A549 (cell line): Measurements from ENCODE around the gene ULK4. TPM values are rescaled to one million over a fixed set of nuclear protein-coding genes. Genes with fewer than 3 reads are reported as not detected.

Experiments
- ATAC-seq, 2 experiments: fragments of 200-7000 bp in 1 of 2; fragments of >200 bp in 1 of 2; cut with Nextera tagmentation in 1 of 2; cut with Tn5 transposase in 1 of 2; 3 replicates each; pipeline versions ENCODE4 v1.8.0 to v1.9.1; 2018 to 2020; ENCODE audit warnings: mild to moderate bottlenecking in 1 of 2, moderate library complexity in 1 of 2
- CTCF ChIA-PET: fragments of 300-600 bp; sonication (Branson Sonifier 250); formaldehyde crosslinking; extraction: SDS; loops from one replicate; lab custom pipeline; 2021; ENCODE audit warnings: antibody characterized with exemption, inconsistent platforms; lab: Yijun Ruan, JAX
- POLR2A ChIA-PET: fragments of 350-600 bp; formaldehyde crosslinking; extraction: SDS; loops from one replicate; lab custom pipeline; 2021; ENCODE audit warnings: antibody characterized with exemption, inconsistent platforms; lab: Yijun Ruan, JAX
- DNase-seq, 2 experiments: peaks; one replicate each; pipeline versions ENCODE4 v3.0.0 to v3.0.0-alpha.2; 2011 to 2016; ENCODE audit warnings: low read depth in 1 of 2, low spot score in 1 of 2
- FAIRE-seq: peaks from 2 replicates; lab custom pipeline; 2011; peaks lifted over from hg19 to GRCh38; lab: Jason Lieb, UNC
- H3K27ac ChIP-seq, 2 experiments: fragments of >200 bp; sonication (Bioruptor Twin); formaldehyde crosslinking; 3 replicates each; pipeline ENCODE4 v1.5.1; 2016 to 2017
- H3K4me1 ChIP-seq: fragments of >200 bp; sonication (Bioruptor Twin); formaldehyde crosslinking; 3 replicates; pipeline ENCODE4 v1.6.1; 2016
- H3K4me2 ChIP-seq: fragments of >200 bp; sonication (Bioruptor Twin); formaldehyde crosslinking; 3 replicates; pipeline ENCODE4 v1.6.1; 2016
- H3K4me3 ChIP-seq: fragments of >200 bp; sonication (Bioruptor Twin); formaldehyde crosslinking; 3 replicates; pipeline ENCODE4 v1.5.1; 2016
- H3K9me3 ChIP-seq: fragments of >200 bp; sonication (Bioruptor Twin); formaldehyde crosslinking; 3 replicates; pipeline ENCODE4 v1.6.1; 2016
- CBX2 ChIP-seq: fragments of 200-600 bp; sonication (generic); IDR thresholded peaks from 2 replicates; pipeline ENCODE4 v1.6.1; 2016; ENCODE audit warnings: low read depth, mild to moderate bottlenecking, borderline replicate concordance
- CHD2 ChIP-seq: fragments of 150-350 bp; IDR thresholded peaks from 2 replicates; pipeline ENCODE4 v1.6.1; 2014; ENCODE audit warnings: low read length; ENCODE audit not compliant: partially characterized antibody
- CHD4 ChIP-seq: fragments of 200-600 bp; sonication (generic); IDR thresholded peaks from 2 replicates; pipeline ENCODE4 v1.6.1; 2016; ENCODE audit warnings: antibody characterized with exemption, mild to moderate bottlenecking, borderline replicate concordance
- EHF ChIP-seq: fragments of 250-450 bp; sonication (Bioruptor Pico); IDR thresholded peaks from 2 replicates; pipeline ENCODE4 v1.5.0; 2020; ENCODE audit warnings: mild to moderate bottlenecking
- EHMT2 ChIP-seq: fragments of 200-600 bp; sonication (generic); IDR thresholded peaks from 2 replicates; pipeline ENCODE4 v1.6.1; 2016; ENCODE audit warnings: antibody characterized with exemption, low read depth, mild to moderate bottlenecking, moderate library complexity
- FOSL2 ChIP-seq, 2 experiments: fragments of 450-650 bp in 1 of 2; fragments of >200 bp in 1 of 2; sonication (Bioruptor Twin) in 1 of 2; formaldehyde crosslinking; IDR thresholded peaks; 2 replicates each; pipeline versions ENCODE4 v1.5.0 to v1.6.1; 2016 to 2020; ENCODE audit warnings: mild to moderate bottlenecking in 1 of 2, moderate library complexity in 1 of 2
- FOXS1 ChIP-seq: fragments of 250-450 bp; sonication (Bioruptor Pico); IDR thresholded peaks from 2 replicates; pipeline ENCODE4 v1.5.0; 2020; ENCODE audit warnings: mild to moderate bottlenecking, moderate library complexity
- GATA3 ChIP-seq: IDR thresholded peaks from 2 replicates; pipeline ENCODE4 v1.6.1; 2012; ENCODE audit warnings: borderline replicate concordance
- HEYL ChIP-seq: fragments of 250-450 bp; sonication (Bioruptor Pico); IDR thresholded peaks from 2 replicates; pipeline ENCODE4 v1.8.0; 2021; ENCODE audit warnings: mild to moderate bottlenecking, moderate library complexity
- HOXB13 ChIP-seq: fragments of 250-450 bp; sonication (Bioruptor Pico); IDR thresholded peaks from 2 replicates; pipeline ENCODE4 v1.5.0; 2020; ENCODE audit warnings: low read depth, mild to moderate bottlenecking, moderate library complexity
- HOXB5 ChIP-seq: fragments of 250-450 bp; sonication (Bioruptor Pico); IDR thresholded peaks from 2 replicates; pipeline ENCODE4 v1.5.0; 2020; ENCODE audit warnings: mild to moderate bottlenecking, moderate library complexity
- JUNB ChIP-seq: fragments of >200 bp; sonication (Bioruptor Twin); formaldehyde crosslinking; IDR thresholded peaks from 2 replicates; pipeline ENCODE4 v1.6.1; 2016
- KDM1A ChIP-seq: fragments of 200-600 bp; sonication (generic); IDR thresholded peaks from 2 replicates; pipeline ENCODE4 v1.6.1; 2016; ENCODE audit warnings: low read depth, mild to moderate bottlenecking
- MYC ChIP-seq: IDR thresholded peaks from 2 replicates; pipeline ENCODE4 v1.6.1; 2012; ENCODE audit warnings: mild to moderate bottlenecking, inconsistent platforms, low read length, improper control_type of control experiment, borderline replicate concordance
- NFE2L2 ChIP-seq: fragments of 150-350 bp; conservative IDR thresholded peaks from 2 replicates; pipeline ENCODE4 v1.6.1; 2014; ENCODE audit warnings: low read length
- NPAS2 ChIP-seq: fragments of 250-450 bp; sonication (Bioruptor Pico); IDR thresholded peaks from 2 replicates; pipeline ENCODE4 v1.8.0; 2022; ENCODE audit warnings: mild to moderate bottlenecking, moderate library complexity, borderline replicate concordance
- NR3C1 ChIP-seq: fragments of >200 bp; sonication (Bioruptor Twin); formaldehyde crosslinking; IDR thresholded peaks from 3 replicates; pipeline ENCODE4 v1.6.1; 2017
- PHF8 ChIP-seq: fragments of 200-600 bp; sonication (generic); IDR thresholded peaks from 2 replicates; pipeline ENCODE4 v1.6.1; 2016; ENCODE audit warnings: low read depth, mild to moderate bottlenecking, antibody characterized with exemption, moderate library complexity, borderline replicate concordance
- POLR2A ChIP-seq: IDR thresholded peaks from 2 replicates; pipeline ENCODE4 v1.6.1; 2012; ENCODE audit warnings: mild to moderate bottlenecking, low read length
- POLR2AphosphoS2 ChIP-seq: conservative IDR thresholded peaks from 2 replicates; pipeline ENCODE4 v1.6.1; 2012; ENCODE audit warnings: low read length, improper control_type of control experiment, inconsistent platforms
- RAD21 ChIP-seq, 2 experiments: fragments of >200 bp in 1 of 2; sonication (Bioruptor Twin) in 1 of 2; formaldehyde crosslinking in 1 of 2; IDR thresholded peaks in 1 of 2; conservative IDR thresholded peaks in 1 of 2; 2 replicates in 1 of 2; 3 replicates in 1 of 2; pipeline ENCODE4 v1.6.1; 2012 to 2018; ENCODE audit warnings: inconsistent platforms in 1 of 2
- RARB ChIP-seq: fragments of 250-450 bp; sonication (Bioruptor Pico); IDR thresholded peaks from 2 replicates; pipeline ENCODE4 v1.8.0; 2021; ENCODE audit warnings: mild to moderate bottlenecking, moderate library complexity
- REST ChIP-seq: fragments of 200-600 bp; sonication (generic); IDR thresholded peaks from 2 replicates; pipeline ENCODE4 v1.6.1; 2016; ENCODE audit warnings: antibody characterized with exemption, mild to moderate bottlenecking, moderate library complexity
- RFX5 ChIP-seq: fragments of 450-650 bp; IDR thresholded peaks from 2 replicates; pipeline ENCODE4 v1.7.1; 2014; ENCODE audit warnings: antibody characterized with exemption, mild to moderate bottlenecking, moderate library complexity
- USF2 ChIP-seq: fragments of 450-650 bp; IDR thresholded peaks from 2 replicates; pipeline ENCODE4 v1.6.1; 2014; ENCODE audit warnings: antibody characterized with exemption
- ZC3H11A ChIP-seq: fragments of 450-650 bp; IDR thresholded peaks from 2 replicates; pipeline ENCODE4 v1.6.1; 2014; ENCODE audit warnings: antibody characterized with exemption, mild to moderate bottlenecking
- ZNF302 ChIP-seq: fragments of 250-450 bp; sonication (Bioruptor Pico); IDR thresholded peaks from 2 replicates; pipeline ENCODE4 v1.9.0; 2021; ENCODE audit warnings: inconsistent platforms, mild to moderate bottlenecking, moderate library complexity
- ZSCAN20 ChIP-seq: fragments of 250-450 bp; sonication (Bioruptor Pico); IDR thresholded peaks from 2 replicates; pipeline ENCODE4 v1.8.0; 2022; ENCODE audit warnings: mild to moderate bottlenecking, moderate library complexity
- WGBS: methylation state at CpG from one replicate; pipeline ENCODE4 v1.1.6; 2017; ENCODE audit errors: missing lambda C conversion rate; 5-methylcytosine and 5-hydroxymethylcytosine counted together
- polyA plus RNA-seq, 4 experiments: library from polyadenylated mRNA; depleted of rRNA in 3 of 4; stranded (reverse); fragments of >200 nt; fragmentation: RNase III in 1 of 4; extraction: RNeasy Plus Mini Kit Qiagen cat#74134 plus additional on column Dnase treatment in 1 of 4; gene quantifications; 2 replicates in 3 of 4; 3 replicates in 1 of 4; pipeline ENCODE4 v1.2.3, GENCODE V29; 2011 to 2017
- TF ChIP-seq, protein P1 (sequence below): fragments of 250-450 bp; sonication (Bioruptor Pico); IDR thresholded peaks from 2 replicates; pipeline ENCODE4 v1.5.0; 2020; ENCODE audit warnings: low read depth, mild to moderate bottlenecking, moderate library complexity
- TF ChIP-seq, protein P2 (sequence below): IDR thresholded peaks from 2 replicates; pipeline ENCODE4 v1.6.1; 2012; ENCODE audit warnings: low read depth, borderline replicate concordance
- TF ChIP-seq, protein P3 (sequence below): fragments of >200 bp; sonication (Bioruptor Twin); formaldehyde crosslinking; IDR thresholded peaks from 2 replicates; pipeline ENCODE4 v1.6.1; 2016

ULK4 gene
- polyA plus RNA-seq, 2 of the 4 experiments (the other 2 are of a cell fraction) = 4.9 to 7.7 TPM

GRCh38 chr3:41907330-41908073 is 54.4 kb downstream of the ULK4 start:
- ChIA-PET CTCF (interaction anchor here (3.7 kb wide), 1 partner anchor 192 kb away, joined by 10 read pairs; no protein-coding TSS in a partner anchor), POLR2A (no interaction called here)
- H3K4me1 ChIP-seq = no peaks in the 10 kb centered on the region
- FAIRE-seq (no peak), DNase-seq (no peak), ATAC-seq (no peak)
- no peak overlapping the region for H3K27ac ChIP-seq
- TF ChIP-seq POLR2A = no peak
- no peak for TF ChIP-seq ZNF302 (CRISPR knock-in tag)
- no peak for TF ChIP-seq EHMT2
- TF ChIP-seq FOSL2 (IDR thresholded peaks at IDR 0.05) = no peak
- TF ChIP-seq FOSL2 (CRISPR knock-in tag; IDR thresholded peaks at IDR 0.05) = no peak
- no peak for TF ChIP-seq CHD4
- no peak for TF ChIP-seq HEYL
- no peak for TF ChIP-seq RARB (CRISPR knock-in tag)
- TF ChIP-seq ZSCAN20 (CRISPR knock-in tag) = no peak
- TF ChIP-seq CBX2 = no peak
- no peak for TF ChIP-seq FOXS1
- TF ChIP-seq, protein P1, sequence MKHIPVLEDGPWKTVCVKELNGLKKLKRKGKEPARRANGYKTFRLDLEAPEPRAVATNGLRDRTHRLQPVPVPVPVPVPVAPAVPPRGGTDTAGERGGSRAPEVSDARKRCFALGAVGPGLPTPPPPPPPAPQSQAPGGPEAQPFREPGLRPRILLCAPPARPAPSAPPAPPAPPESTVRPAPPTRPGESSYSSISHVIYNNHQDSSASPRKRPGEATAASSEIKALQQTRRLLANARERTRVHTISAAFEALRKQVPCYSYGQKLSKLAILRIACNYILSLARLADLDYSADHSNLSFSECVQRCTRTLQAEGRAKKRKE = no peak
- TF ChIP-seq KDM1A = no peak
- no peak for TF ChIP-seq NPAS2 (CRISPR knock-in tag)
- TF ChIP-seq HOXB13 = no peak
- no peak for TF ChIP-seq CHD2
- no peak for TF ChIP-seq POLR2AphosphoS2
- TF ChIP-seq MYC = no peak
- TF ChIP-seq GATA3 = no peak
- TF ChIP-seq JUNB = no peak
- 95% methylated on average over 3 of the region's 3 CpGs for WGBS
- H3K9me3 ChIP-seq = no peaks in the 10 kb centered on the region
- H3K4me3 ChIP-seq = no peak overlapping the region
- H3K4me2 ChIP-seq = no peak overlapping the region

GRCh38 chr3:41900265-41900664 is 61.6 kb downstream of the ULK4 start:
- WGBS = 23% methylated on average over 2 of the region's 2 CpGs
- H3K9me3 ChIP-seq = no peaks in the 10 kb centered on the region
- FAIRE-seq = no peak
- H3K4me1 ChIP-seq = no peaks in the 10 kb centered on the region
- no peak for TF ChIP-seq CHD4
- no peak for TF ChIP-seq EHF (CRISPR knock-in tag)
- no peak for TF ChIP-seq NPAS2 (CRISPR knock-in tag)
- TF ChIP-seq REST = no peak
- no peak for TF ChIP-seq USF2
- TF ChIP-seq, protein P2, sequence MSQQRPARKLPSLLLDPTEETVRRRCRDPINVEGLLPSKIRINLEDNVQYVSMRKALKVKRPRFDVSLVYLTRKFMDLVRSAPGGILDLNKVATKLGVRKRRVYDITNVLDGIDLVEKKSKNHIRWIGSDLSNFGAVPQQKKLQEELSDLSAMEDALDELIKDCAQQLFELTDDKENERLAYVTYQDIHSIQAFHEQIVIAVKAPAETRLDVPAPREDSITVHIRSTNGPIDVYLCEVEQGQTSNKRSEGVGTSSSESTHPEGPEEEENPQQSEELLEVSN = no peak
- TF ChIP-seq NR3C1 = no peak
- no peak for TF ChIP-seq RAD21 (conservative IDR thresholded peaks at IDR 0.05 in 1 of 2, IDR thresholded peaks at IDR 0.05 in 1 of 2)
- TF ChIP-seq POLR2A = no peak
- TF ChIP-seq, protein P1 = no peak
- no peak for TF ChIP-seq RFX5
- TF ChIP-seq, protein P3, sequence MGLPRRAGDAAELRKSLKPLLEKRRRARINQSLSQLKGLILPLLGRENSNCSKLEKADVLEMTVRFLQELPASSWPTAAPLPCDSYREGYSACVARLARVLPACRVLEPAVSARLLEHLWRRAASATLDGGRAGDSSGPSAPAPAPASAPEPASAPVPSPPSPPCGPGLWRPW = no peak
- no peak for TF ChIP-seq NFE2L2
- no peak for TF ChIP-seq HOXB5 (CRISPR knock-in tag)
- TF ChIP-seq ZC3H11A = no peak
- no peak for TF ChIP-seq ZNF302 (CRISPR knock-in tag)
- TF ChIP-seq PHF8 = no peak
- 0 out of 6 replicates have a peak overlapping the region, but pooled peaks of 1 of the 2 experiments have one; percentile 2 for H3K27ac ChIP-seq
- DNase-seq = peak in 1 of 2 experiments; percentile 13
- H3K4me2 ChIP-seq = peak overlapping the region; percentile 16; the same call in 1 of the 3 replicates
- CTCF ChIA-PET = interaction anchor here (0.9 to 6.2 kb wide), 3 partner anchors 14 to 318 kb away, joined by 3 to 37 read pairs (median 4); no protein-coding TSS in a partner anchor
- POLR2A ChIA-PET = no interaction called here
- no peak for ATAC-seq
- H3K4me3 ChIP-seq = no peak overlapping the region
